Mucosa of gallbladder (tissue), 1 donor: ENCODE results near the gene PAGE3. TPM values are rescaled to one million over a fixed set of nuclear protein-coding genes. Genes with fewer than 3 reads are reported as not detected.

Source experiments
- DNase-seq: peaks from one replicate; pipeline ENCODE4 v3.0.0-alpha.2; 2020; ENCODE audit warnings: low spot score
- total RNA-seq: library from RNA; stranded (reverse); gene quantifications from one replicate; pipeline ENCODE4 v1.2.1, GENCODE V29; 2021
- donor health status: DM: no; HTN: no; CAD: no.

Gene PAGE3
- total RNA-seq, result not detected

GRCh38 chrX:55264816-55265215, at the start of gene PAGE3:
Gene PAGE3, minus strand, starts transcription at chrX:55264916. Its CDS starts 1,013 bp downstream, at chrX:55263903.
- no peak for DNase-seq

GRCh38 chrX:55312655-55313054, 47.9 kb upstream of the PAGE3 start:
- DNase-seq, result no peak

- DNase-seq, result no peak
These were observed 26.2 kb upstream of the PAGE3 start for GRCh38 chrX:55290963-55291362.

- DNase-seq, result no peak
These were observed 15.1 kb upstream of the PAGE3 start for GRCh38 chrX:55279832-55280231.

GRCh38 chrX:55260806-55261205, 3.9 kb downstream of the PAGE3 start:
- DNase-seq, result no peak

DNA sequence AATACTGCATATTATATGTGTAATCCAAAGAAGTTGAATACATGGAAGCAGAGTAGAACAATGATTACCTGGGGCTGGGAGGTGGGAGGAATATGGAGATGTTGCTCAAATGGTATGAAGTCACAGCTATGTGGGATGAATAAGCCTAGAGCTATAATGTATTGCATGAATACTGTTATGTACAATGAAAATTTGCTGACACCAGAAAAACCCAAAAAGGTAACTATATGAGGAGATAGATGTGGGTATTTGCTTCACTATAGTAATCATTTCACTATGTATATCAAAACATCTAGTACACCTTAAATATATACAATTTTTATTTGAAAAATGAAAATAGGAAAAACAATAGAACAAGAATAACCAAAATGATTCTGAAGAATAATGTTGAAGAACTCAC, 11.2 kb downstream of the PAGE3 start:
- DNase-seq, result no peak

DNA sequence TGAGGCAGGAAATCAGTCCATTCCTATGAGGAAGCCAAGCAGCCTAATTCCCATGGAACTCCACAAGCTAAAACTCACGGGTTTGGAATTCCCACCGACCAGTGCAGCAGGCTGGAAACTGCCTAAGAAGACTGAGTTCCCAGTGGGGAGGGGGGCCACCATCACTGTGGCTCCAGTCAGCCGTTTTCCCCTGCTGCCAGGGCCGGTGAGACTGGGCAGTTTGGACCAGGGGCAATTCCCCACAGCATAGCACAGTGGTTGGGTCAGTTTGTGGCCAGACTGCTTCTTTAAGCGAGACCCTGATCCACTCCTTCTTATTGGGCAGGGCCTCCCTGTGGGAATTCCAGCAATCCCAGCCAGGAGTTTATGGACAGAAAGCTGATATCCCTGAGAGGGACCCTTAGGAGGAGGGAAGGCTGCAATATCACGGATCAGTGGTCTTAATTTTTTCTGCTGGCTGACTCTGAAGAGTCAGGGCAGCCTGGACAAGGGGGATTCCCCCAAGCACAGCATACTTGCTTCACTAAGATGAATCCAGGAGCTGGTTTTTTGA, 23.9 kb downstream of the PAGE3 start:
- no peak for DNase-seq

DNA sequence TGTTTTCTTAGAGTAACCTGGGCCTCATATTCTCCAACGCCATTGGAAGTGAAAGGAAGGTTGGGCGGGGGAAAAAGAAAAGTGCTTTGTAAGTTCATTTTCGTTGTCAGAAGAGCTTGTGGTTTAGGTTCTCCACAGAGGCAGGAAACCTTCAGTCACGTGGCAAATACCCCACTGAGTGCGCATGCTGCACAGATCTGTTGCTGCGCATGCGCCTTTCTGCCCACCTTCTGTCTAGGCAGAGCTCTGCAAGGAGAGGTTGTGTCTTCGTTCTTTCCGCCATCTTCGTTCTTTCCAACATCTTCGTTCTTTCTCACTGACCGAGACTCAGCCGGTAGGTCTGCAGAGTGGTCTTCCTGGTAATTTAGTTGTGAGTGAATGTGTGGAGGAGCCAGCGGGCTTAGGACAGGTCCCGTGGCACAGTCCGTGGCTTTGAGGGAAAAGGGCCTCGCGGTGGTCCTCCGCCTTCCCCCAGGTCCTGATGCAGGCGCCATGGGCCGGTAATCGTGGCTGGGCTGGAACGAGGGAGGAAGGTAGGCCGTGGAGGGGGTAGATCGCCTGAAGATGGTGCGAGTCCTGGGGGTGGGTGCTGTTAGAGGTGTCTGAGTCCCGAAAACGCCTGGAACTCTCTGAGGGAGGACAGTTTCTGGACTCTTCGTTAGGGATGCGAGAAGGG, 44.5 kb downstream of the PAGE3 start, which contains the start of gene PAGE5:
PAGE5 (plus strand) TSS at position 228 of the 676 bp plus-strand sequence. CDS start 1,037 bp downstream, outside the sequence.
- DNase-seq, result no peak

GRCh38 chrX:55213381-55213780, 51.3 kb downstream of the PAGE3 start:
- no peak for DNase-seq

DNA sequence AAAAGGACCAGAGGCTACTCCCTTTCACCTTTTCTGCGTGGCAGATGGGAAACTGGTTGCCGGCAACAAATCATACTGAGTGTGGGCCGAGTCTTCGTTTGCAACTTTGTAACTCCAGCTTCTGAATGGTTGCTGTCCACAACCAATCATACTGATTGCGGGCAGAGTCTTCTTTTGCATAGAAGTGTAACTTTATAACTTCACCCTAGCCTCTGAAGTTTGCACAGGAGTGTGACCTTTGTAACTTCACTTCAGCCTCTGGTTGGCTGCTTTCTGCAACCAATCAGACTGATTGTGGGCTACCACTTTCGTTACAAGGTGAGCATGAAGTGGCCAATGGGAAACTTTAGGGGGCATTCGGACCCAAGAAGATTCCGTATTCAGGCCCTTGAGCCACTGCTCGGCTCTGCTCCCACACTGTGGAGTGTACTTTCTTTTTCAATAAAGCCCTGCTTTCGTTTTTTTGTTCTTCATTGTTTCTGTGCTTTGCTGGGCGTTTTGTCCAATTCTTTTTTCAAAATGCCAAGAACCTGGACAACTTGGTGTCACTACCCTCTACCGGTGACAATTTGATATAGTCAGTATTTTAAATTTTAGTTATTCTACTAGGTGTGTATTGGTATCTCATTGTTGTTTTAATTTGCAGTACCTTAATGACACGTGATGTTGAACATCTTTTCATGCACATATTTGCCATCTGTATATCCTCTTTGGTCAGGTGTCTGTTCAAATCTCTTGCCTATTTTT, 53.6 kb downstream of the PAGE3 start:
- no peak for DNase-seq

Other genes starting within 250 kb of the PAGE3 start
- gene ALAS2, start 233.9 kb downstream of the PAGE3 start, total RNA-seq, result 0.78 TPM
- gene PAGE2B, start 189.9 kb downstream of the PAGE3 start, total RNA-seq, result not detected
- not detected for gene PAGE2, start 175.9 kb downstream of the PAGE3 start, total RNA-seq
- gene PAGE5, start 44.6 kb downstream of the PAGE3 start, total RNA-seq, result not detected
- 24.6 TPM for gene MAGEH1, start 187.2 kb upstream of the PAGE3 start, total RNA-seq
- gene USP51, start 224.9 kb upstream of the PAGE3 start, total RNA-seq, result 1.9 TPM